ENCODE data around the gene BRD7.

Gene BRD7

GRCh38 chr16:50271148-50272041 is 97.4 kb downstream of the BRD7 start:
- POLR2A ChIA-PET: interaction anchor here (0.6 kb wide), 1 partner anchor 40 kb away, joined by 8 read pairs; no protein-coding TSS in a partner anchor
- Histone ChIP-seq H3K9me3 (ENCODE audit: control insufficient read depth, insufficient read depth, low read depth, low read length) (no peaks in the 10 kb centered on the region), H3K27ac (ENCODE audit: extremely low read depth, low read depth, low read length) (no peak overlapping the region), H3K4me1 (ENCODE audit: control insufficient read depth, insufficient read depth, low read length) (no peaks in the 10 kb centered on the region), H3K36me3 (ENCODE audit: control insufficient read depth in 2 of 2, insufficient read depth in 1 of 2, low read length in 2 of 2) (no peaks in the 10 kb centered on the region), H3K4me3 (ENCODE audit: low read depth, low read length) (no peak overlapping the region)
- CTCF ChIA-PET: no interaction called here
- TF ChIP-seq ZNF138 (tag by site-specific recombination; IDR thresholded peaks at IDR 0.05; ENCODE audit: borderline replicate concordance) (no peak), PBX3 (CRISPR knock-in tag; IDR thresholded peaks at IDR 0.05) (no peak), ZNF24 (tag by site-specific recombination; IDR thresholded peaks at IDR 0.05) (no peak), ZNF155 (tag by site-specific recombination; IDR thresholded peaks at IDR 0.05) (no peak), REST (tag by site-specific recombination; IDR thresholded peaks at IDR 0.05) (no peak), ZNF394 (tag by site-specific recombination; IDR thresholded peaks at IDR 0.05; ENCODE audit: borderline replicate concordance) (no peak), ZNF274 (IDR thresholded peaks at IDR 0.05; ENCODE audit: low read length) (no peak), ZNF274 (tag by site-specific recombination; IDR thresholded peaks at IDR 0.05; ENCODE audit: borderline replicate concordance) (no peak), ZFP3 (tag by site-specific recombination; IDR thresholded peaks at IDR 0.05; ENCODE audit: low read depth) (no peak), PRDM4 (tag by site-specific recombination; IDR thresholded peaks at IDR 0.05) (no peak), ZSCAN16 (tag by site-specific recombination; IDR thresholded peaks at IDR 0.05) (no peak), OSR2 (tag by site-specific recombination; IDR thresholded peaks at IDR 0.05) (no peak), ZNF555 (tag by site-specific recombination; conservative IDR thresholded peaks at IDR 0.05) (no peak), ZNF114 (tag by site-specific recombination; IDR thresholded peaks at IDR 0.05) (no peak), ZNF843 (tag by site-specific recombination; IDR thresholded peaks at IDR 0.05) (no peak), ZNF48 (tag by site-specific recombination; IDR thresholded peaks at IDR 0.05) (no peak)

GRCh38 chr16:50270510-50271147 is 98.2 kb downstream of the BRD7 start:
- no peaks in the 10 kb centered on the region for H3K36me3 ChIP-seq (ENCODE audit: control insufficient read depth in 2 of 2, insufficient read depth in 1 of 2, low read length in 2 of 2)
- CTCF ChIA-PET: no interaction called here
- H3K4me1 ChIP-seq (ENCODE audit: control insufficient read depth, insufficient read depth, low read length): 0 out of 2 replicates have a peak, but pooled peaks cover 3% of the 10 kb centered on the region
- H3K4me3 ChIP-seq (ENCODE audit: low read depth, low read length): no peak overlapping the region
- TF ChIP-seq ZNF280C (tag by site-specific recombination; IDR thresholded peaks at IDR 0.05): no peak
- POLR2A ChIA-PET: no interaction called here
- no peak overlapping the region for H3K27ac ChIP-seq (ENCODE audit: extremely low read depth, low read depth, low read length)
- no peaks in the 10 kb centered on the region for H3K9me3 ChIP-seq (ENCODE audit: control insufficient read depth, insufficient read depth, low read depth, low read length)

All from HEK293 (cell line).